GM21447 (cell line): ENCODE data around the gene GOLGA6L10.
A peak's percentile ranks its signal among the peaks of the same experiment; 100 is the strongest.
"Not testable (repeated sequence)": the region's sequence is repeated elsewhere in the genome, so short reads cannot be mapped to it uniquely, and the experiment has no call there.

ENCODE experiments used
- ATAC-seq: cut with Tn5 transposase; IDR thresholded peaks from one replicate; pipeline ENCODE4 v1.9.1; 2021; ENCODE audit not compliant: unreplicated experiment

Gene GOLGA6L10

DNA sequence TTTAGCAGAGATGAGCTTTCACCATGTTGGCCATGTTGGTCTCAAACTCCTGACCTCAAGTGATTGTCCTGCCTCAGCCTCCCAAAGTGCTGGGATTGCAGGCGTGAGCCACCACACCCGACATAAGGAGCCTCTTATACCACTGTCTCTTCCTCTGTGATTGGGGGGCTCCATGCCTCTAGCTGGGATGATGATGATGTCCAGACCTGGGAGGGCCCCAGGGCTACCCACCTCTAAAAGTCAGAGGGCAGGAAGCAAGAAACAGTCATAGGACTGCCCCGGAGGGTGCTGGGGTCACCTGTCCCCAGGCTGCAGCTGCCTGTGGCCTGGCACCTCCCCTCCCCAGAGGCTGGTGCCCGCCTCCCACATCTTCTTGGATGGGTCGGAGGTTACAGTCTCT, 5.4 kb downstream of the GOLGA6L10 start:
- ATAC-seq = not testable (repeated sequence)

DNA sequence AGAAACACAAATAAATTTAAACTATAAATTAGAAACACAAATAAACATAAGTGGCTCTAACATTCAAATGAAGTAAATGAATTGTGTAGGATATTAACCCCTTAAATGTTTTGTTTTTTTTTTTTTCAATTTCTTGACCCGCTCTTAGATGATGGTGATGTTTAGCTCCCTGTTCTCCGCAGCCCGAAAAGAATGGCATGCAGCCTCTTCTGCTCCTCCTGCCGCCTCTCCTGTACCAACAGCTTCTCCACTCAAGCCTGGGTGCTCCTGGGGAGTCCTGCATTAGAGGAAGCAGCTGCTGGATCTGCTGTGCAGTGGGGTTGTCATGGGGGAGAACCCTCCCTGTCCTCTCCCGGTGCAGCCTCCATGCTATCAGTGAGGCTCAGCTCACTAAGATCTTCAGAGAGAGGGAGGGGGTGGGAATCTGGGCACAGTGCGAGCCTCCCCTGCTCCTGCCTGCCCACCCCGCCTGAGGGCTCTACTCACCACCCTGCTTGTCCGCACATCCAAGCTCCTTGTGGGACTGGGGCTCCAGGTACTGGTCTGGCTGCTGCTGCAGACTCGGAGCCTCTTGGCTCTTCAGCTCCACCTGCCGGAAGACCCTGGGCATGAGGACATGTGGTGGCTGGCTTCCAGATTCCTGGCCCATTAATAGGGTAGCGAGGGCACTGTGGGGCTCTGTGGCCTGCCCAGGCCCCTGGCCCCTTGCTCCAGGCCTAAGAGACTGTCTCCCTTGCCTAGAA, 6.5 kb downstream of the GOLGA6L10 start:
- not testable (repeated sequence) for ATAC-seq

DNA sequence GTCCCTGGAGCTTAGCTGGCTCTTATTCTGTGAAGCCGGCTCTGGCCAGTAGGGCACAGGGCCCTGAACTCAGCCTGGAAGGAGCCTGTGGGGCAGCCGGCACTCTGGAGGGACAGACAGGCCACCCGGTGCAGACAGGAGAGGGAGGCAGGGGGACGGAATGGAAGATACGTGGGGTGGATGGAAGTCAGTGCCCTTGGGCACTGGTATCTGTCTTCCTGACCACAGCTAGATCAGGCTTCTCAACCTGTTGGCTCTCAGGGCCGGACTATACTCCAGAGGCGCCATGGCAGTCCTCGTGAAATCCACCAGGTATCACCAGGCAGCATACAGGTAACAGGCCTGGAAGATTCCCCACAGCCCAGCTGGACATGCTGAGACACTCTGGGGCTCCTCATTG, 10.7 kb downstream of the GOLGA6L10 start:
- ATAC-seq = not testable (repeated sequence)

DNA sequence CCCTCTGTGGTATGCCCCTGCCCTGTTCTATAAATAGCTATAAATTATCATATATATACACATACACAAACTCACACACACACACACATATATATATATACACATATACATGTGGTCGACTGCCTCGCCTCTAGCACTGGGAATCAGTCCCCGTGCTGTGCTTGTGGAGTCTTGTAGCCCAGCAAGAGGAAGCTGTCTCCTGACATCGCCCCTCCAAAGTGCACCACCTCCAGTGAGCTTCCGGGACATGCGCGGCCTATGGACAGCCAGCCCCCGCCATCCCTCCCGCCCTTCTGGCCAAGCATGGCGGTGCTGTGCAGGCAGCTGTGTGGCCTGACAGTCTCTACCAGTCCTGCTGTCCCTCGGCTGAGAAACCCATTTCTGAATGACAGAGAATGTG, 11.2 kb downstream of the GOLGA6L10 start:
- not testable (repeated sequence) for ATAC-seq

DNA sequence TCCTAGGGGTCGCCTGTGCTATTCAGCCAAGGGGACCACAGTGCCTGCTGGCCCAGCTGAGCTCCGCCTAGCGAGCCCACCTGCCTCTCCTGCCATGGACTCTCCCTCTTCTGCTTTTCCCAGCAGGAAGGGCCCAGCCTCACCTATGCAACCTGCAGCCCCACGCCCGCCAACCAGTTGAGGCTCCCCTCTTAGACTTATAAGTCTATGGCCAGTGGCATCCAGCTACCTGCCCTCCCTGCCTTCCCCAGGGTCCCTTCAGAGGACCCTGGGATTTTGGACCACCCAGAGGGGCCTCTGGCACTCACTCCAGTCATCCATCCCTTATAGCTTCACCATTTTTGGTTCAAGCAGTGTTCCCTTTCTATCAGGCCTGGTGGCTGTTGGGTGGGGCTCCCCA, 12.2 kb downstream of the GOLGA6L10 start:
- ATAC-seq = not testable (repeated sequence)

DNA sequence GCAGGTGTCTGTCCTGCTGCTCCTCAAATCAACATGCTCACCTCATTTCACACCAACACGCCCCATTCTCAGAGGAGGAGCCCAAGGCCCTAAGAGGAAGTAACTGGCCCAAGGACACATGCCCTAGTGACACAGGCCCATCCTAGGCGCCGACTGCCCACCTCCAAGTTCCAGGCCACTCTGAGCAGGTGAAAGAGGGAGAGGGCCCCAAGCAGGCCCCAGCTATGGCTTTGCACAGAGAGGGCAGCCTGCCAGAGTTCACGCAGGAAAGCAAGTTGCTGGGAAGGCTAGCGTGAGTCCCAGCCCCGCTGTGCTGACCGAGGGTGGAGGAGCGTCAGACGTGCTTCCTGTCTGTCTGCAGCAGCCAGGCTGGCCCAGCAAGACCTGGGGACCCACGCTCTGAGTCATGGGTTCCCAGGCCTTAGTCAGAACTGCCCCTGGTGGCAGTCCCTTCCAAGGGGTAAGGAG, 13.1 kb downstream of the GOLGA6L10 start:
- not testable (repeated sequence) for ATAC-seq

DNA sequence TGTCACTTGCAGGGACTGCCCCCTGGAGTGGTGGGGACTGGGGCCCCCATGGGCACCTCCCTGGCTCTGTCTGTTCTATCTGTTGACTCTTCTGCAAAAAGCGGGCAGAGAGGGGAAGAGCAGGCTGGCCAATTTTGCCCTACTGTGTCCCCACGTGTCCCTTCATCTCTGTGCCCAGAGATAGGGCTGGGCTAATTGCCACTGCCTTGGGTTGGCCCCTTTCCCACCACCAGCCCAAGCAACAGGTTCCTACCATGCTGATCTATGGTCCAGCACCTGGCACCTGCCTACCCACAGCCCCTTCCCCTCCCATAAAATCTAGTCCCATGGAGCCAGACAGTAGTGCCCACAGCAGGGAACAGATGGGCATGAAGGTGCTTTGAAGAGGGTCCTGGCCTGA, 14.3 kb downstream of the GOLGA6L10 start:
- not testable (repeated sequence) for ATAC-seq

DNA sequence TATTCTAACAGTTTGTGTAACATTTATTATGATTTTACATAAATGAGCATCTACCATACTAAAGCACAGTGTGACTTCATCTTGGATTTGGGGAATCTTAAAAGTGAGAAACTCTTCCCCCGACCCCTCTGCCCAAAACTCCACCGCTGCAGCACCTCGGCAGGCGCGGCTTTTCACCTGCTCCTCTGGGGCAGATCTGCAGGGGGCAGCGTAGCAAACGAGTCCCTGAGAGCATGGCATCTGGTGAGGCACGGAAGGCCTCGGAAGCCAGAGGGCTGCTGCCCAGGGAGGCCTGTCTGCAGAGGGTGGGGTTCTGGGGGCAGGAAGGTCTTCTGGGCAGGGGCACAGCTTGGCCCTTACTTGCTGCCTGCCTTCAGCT, 14.7 kb downstream of the GOLGA6L10 start:
- ATAC-seq = not testable (repeated sequence)

DNA sequence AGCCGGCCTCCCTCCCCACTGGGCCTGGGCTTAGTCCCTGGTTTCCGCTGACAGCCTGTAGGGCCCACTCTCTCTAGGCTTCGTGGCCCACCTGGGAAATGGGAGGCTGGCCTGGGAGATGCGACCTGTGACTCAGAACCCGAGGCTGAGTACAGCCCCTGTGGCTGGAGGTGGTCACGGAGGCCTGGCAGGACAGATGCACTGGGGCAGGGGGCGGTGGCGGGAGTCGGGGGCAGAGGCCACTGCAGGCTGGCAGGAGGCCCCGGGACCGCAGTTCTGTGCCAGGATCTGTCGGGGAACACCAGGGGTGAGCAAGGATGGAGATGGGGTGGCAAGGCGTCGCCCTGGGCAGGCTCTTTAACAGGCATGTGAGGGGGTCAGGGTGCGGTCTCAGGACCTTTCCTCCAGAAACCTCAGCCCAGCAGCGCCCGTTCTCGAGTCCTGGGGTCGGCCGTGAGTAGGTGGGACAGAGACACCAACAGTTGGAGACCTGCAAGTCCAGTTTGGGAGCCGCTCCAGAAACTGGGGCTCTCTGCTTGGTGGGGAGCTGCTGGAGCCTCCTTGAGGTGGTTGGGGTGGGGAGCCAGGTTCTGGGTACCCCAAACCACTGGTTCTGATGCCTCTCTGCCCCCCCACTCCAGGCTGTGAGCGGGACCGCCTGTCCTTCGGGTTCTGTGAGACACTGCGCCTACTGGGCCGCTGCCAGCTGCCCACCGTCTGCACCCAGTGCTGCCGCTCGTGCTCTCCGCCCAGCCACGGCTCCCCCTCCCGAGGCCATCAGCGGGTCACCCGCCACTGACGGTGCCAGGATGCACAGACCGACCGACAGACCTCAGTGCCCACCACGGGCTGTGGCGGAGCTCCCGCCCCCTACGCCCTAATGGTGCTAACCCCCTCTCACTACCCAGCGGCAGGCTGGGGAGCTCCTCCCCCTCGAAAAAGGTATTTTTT, 15.4 kb downstream of the GOLGA6L10 start:
- not testable (repeated sequence) for ATAC-seq

DNA sequence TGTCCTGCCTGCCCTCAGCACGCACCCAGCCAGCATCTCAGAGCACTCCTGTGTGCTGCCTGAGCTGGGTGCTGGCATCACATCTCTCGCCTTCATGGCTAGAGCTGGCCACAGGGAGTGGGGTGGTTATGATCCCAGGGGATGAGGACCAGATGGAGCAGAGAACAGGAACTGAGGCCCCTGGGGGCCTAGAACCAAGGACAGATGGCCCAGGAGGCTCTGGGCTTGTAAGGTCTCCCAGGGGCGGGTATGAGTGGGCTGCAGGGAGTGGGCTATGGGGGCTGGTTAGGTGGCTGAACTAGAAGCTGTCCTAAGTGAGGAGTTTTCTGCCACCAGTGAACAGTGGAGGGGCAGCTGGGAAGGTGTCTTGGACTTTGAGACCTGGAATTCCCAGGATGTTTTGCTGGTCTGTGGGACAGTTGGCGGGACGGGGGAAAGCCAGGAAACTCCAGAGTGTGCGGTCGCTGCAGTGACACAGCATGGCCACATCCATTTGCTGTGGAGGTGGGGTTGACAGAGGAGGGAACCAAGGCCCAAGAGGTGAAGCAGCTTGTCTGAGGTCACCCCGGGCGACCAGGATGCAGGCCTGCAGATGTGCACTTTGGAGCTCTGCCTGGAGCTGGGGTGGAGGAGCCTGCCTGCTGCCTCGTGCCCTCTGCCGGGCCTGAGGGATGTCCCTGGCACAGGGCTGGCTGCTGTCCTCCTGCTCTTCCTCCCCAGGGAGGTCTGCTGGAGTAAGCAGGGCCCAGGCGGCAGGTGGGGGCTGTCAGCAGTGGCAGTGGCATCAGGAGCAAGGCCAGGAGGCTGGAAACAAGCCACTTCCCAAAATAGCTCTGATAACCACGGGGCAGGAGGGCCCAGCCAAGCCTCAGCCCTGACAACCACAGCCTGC, 16.3 kb downstream of the GOLGA6L10 start:
- ATAC-seq = not testable (repeated sequence)

DNA sequence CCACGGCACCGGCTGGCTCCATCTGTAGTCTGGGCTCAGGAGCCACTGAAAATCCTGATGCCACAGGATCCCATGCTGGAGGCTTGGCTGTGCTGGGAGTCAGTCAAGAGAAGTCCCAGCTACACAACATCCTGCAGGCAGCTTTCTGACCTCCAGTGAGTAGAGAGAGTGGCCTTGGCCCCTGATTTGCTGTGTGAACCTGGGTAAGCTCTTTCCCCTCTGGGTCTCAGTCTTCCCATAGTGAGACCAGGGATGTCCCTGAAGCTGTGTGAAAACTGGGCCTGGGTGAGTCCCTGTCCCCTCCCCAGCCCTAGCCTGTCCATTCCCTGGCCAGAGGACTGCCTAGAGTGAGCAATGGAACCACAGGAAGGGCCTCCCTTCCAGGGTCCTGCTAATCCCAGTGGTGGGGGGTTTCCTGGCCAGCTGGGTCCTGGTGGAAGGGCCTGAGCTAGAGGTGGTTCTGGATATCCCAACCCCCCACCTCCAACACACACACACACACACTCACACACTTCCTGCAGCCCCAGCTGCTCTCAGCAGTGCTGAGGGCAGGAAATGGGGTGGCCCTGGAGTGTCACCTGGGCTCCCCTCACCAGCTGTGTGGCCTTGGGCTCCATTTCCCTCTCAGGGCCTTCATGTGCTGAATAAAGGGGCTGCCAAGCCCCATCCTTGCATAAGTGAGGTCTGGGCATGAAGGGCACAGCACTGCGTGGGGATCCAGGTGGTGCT, 17.5 kb downstream of the GOLGA6L10 start:
- peak; percentile 76 for ATAC-seq

DNA sequence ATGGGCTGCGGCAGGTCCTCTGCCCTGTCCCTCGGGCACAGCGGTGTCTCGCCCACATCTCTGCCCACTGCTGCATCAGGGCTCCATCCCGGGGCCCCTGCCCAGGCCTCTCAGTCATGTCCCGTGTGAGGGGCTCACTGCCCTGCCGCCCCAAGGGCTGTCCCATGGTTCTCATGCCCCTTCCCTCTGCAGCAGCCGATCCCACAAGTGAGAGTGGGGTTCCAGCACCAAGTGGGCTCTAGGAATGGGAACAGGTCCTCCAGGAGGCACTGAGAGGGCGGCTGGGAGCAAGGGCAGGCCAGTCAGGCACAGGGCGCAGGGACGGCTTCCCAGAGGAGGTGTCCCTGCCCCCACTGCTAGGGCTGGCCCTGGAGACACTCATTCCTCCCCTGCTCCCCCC, 18.4 kb downstream of the GOLGA6L10 start:
- not testable (repeated sequence) for ATAC-seq

DNA sequence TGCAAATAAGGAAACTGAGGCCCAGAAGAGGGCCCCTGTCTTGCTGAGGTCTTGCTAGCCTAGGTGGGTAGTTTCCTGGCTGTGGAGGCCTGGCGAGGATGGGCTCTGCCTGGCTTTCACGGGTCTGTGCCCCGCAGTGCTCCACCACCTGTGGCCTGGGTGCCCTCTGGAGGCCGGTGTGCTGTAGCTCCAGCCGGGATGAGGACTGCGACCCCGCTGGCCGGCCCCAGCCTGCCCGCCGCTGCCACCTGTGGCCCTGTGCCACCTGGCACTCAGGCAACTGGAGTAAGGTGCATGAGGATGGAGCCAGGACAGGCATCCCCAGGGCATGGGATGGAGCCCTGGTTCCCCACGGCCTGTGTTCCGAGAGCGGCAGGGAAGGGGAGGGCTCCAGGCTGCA, 20.2 kb downstream of the GOLGA6L10 start:
- ATAC-seq = not testable (repeated sequence)

DNA sequence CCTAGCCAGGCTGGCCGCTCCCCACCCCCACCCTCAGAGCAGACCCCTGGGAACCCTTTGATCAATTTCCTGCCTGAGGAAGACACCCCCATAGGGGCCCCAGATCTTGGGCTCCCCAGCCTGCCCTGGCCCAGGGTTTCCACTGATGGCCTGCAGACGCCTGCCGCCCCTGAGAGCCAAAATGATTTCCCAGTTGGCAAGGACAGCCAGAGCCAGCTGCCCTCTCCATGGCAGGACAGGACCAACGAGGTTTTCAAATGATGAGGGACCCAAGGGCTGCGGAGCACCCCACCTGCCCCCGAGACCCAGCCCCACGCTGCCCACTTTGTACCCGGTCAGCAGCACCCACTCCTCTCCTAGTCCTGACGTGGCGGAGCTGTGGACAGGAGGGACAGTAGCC, 21.9 kb downstream of the GOLGA6L10 start:
- ATAC-seq = not testable (repeated sequence)

DNA sequence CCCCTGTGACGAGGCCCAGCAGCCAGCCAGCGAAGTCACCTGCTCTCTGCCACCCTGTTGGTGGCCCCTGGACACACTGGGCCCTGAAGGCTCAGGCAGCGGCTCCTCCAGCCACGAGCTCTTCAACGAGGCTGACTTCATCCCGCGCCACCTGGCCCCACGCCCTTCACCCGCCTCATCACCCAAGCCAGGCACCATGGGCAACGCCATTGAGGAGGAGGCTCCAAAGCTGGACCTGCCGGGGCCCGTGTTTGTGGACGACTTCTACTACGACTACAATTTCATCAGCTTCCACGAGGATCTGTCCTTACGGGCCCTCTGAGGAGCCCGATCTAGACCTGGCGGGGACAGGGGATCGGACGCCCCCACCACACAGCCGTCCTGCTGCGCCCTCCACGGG, 22.4 kb downstream of the GOLGA6L10 start:
- not testable (repeated sequence) for ATAC-seq

DNA sequence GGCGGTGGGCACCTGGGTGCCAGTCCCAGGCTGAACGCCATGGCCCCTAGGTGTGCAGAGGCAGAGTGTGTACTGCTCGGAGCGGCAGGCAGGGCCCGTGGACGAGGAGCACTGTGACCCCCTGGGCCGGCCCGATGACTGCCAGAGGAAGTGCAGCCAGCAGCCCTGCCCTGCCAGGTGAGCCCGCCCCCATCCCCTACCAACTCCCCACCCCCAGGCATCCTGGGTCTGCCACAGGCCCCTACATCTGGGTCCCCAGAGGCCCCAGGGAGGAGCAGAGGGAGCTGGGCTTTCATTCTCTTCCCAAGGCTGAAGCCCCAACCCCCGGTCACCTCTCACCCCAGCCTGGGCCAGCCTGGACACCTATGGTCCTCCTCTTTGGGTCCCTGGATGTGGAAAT, 23.6 kb downstream of the GOLGA6L10 start:
- ATAC-seq = not testable (repeated sequence)

DNA sequence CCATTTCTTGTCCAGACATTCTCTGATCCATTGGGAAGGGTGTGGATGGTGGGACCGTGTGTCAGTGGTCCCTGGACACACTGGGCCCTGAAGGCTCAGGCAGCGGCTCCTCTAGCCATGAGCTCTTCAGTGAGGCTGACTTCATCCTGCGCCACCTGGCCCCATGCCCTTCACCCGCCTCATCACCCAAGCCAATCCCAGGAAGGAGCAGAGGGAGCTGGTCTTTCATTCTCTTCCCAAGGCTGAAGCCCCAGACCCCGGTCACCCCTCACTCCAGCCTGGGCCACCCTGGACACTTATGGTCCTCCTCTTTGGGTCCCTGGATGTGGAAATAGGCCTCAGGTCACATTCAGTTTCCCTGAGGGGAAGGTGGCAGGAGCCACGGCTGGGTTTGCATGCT, 24.4 kb downstream of the GOLGA6L10 start:
- ATAC-seq = not testable (repeated sequence)

DNA sequence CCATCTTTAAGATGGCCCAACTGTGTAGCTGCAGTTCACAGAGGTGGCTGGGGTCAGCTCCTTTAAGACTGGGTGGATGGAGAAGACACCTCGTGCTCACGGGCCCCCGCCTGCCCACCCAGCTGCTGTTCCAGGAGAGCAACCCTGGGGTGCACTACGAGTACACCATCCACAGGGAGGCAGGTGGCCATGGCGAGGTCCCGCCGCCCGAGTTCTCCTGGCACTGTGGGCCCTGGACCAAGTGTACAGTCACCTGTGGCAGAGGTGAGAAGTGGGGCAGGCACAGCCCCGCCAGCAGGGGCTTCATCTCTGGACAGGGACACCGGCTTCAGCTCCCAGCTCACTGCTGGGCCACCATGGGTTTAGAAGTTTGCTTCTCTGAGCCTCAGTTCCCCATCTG, 26.8 kb downstream of the GOLGA6L10 start:
- not testable (repeated sequence) for ATAC-seq

DNA sequence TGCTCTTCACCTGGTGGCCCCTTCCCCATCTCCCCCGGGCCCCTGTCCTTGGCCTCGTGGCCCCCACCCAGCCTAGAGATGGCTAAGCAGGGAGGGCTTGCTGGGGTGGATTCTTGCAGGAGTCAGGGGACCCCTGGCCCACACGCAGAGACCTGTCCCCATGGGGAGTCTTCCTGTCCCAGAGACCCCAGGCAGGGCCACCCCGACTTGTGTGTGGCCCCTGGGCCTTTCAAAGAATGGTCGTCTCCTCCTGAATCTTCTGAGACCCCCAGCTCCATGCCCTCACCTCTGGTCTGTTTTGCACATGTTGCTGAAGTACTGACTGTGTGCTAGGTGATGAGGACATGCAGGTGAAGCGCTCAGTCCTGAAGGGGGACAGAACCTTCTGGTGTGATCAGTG, 28.4 kb downstream of the GOLGA6L10 start:
- ATAC-seq = not testable (repeated sequence)
